Large intestine (tissue), 12 donors: ENCODE measurements around the gene GMIP. TPM values are rescaled to one million over a fixed set of nuclear protein-coding genes. Genes with fewer than 3 reads are reported as not detected.
"Not testable (repeated sequence)": the region's sequence is repeated elsewhere in the genome, so short reads cannot be mapped to it uniquely, and the experiment has no call there.

Experiments used
- DNase-seq, 2 donors: peaks; one replicate each; pipeline versions ENCODE4 v3.0.0 to v3.0.0-alpha.2; 2013
- H3K27ac ChIP-seq: one replicate; pipeline ENCODE4 v1.5.1; 2013; ENCODE audit warnings: low read length
- H3K27me3 ChIP-seq: 2 replicates; pipeline ENCODE4 v1.6.1; 2013; ENCODE audit warnings: low read length; ENCODE audit not compliant: control insufficient read depth, insufficient read depth
- H3K36me3 ChIP-seq: 2 replicates; pipeline ENCODE4 v1.6.1; 2013; ENCODE audit warnings: low read length; ENCODE audit not compliant: control insufficient read depth, insufficient read depth
- H3K4me1 ChIP-seq: one replicate; pipeline ENCODE4 v1.6.1; 2013; ENCODE audit warnings: low read length; ENCODE audit not compliant: control insufficient read depth, insufficient read depth
- H3K4me3 ChIP-seq: one replicate; pipeline ENCODE4 v1.5.1; 2013; ENCODE audit warnings: low read length
- H3K9me3 ChIP-seq: one replicate; pipeline ENCODE4 v1.6.1; 2013; ENCODE audit warnings: mild to moderate bottlenecking, low read depth, low read length, moderate library complexity; ENCODE audit not compliant: control insufficient read depth
- WGBS: methylation state at CpG from one replicate; pipeline ENCODE4 v1.1.5; 2013; ENCODE audit warnings: low lambda C conversion rate; ENCODE audit not compliant: insufficient coverage; 5-methylcytosine and 5-hydroxymethylcytosine counted together
- long read RNA-seq, 11 donors: transcript quantifications; one replicate each; lab custom pipeline, GENCODE V29; 2026
- polyA plus RNA-seq: library from polyadenylated mRNA; unstranded; fragments of 120-200 nt; gene quantifications from one replicate; pipeline ENCODE4 v1.2.1, GENCODE V29; 2013

GMIP gene
- 7.7 TPM for polyA plus RNA-seq
- long read RNA-seq, donor 1: 0 reads
- long read RNA-seq, donor 2: 0 reads
- long read RNA-seq, donor 3: 0 reads
- long read RNA-seq, donor 4: 0 reads
- long read RNA-seq, donor 5: 0 reads
- long read RNA-seq, donor 6: 0 reads
- long read RNA-seq, donor 7: 0 reads
- long read RNA-seq, donor 8, partial matches to known transcripts: 0 of 1 reads
- long read RNA-seq, donor 8, other reads (novel, unspliced or antisense): 0 of 1 reads
- long read RNA-seq, donor 9: 0 reads
- long read RNA-seq, donor 10: 0 reads
- long read RNA-seq, donor 11: 0 reads

- H3K4me1 ChIP-seq: no peaks in the 10 kb centered on the region
- H3K9me3 ChIP-seq: no peaks in the 10 kb centered on the region
- peaks cover 31% of the 10 kb centered on the region for H3K36me3 ChIP-seq
- peak; percentile 69 to 82 for DNase-seq
- H3K27ac ChIP-seq: peak within 1 kb of the TSS; percentile 67
- WGBS: no CpG with 5 or more reads among the region's 50 CpGs
- peak within 1 kb of the TSS; percentile 89 for H3K4me3 ChIP-seq
- no peaks in the 10 kb centered on the region for H3K27me3 ChIP-seq
These were observed at the start of gene GMIP for GRCh38 chr19:19643158-19644053. TSS of gene GMIP (minus strand) at chr19:19643657. CDS start at chr19:19643529, 128 bp downstream.

GRCh38 chr19:19691683-19692082, 48.2 kb upstream of the GMIP start:
- Histone ChIP-seq H3K36me3 (no peaks in the 10 kb centered on the region), H3K4me1 (no peaks in the 10 kb centered on the region), H3K4me3 (no peak overlapping the region), H3K27me3 (no peaks in the 10 kb centered on the region), H3K9me3 (peaks cover 8% of the 10 kb centered on the region), H3K27ac (no peak overlapping the region)
- no peak for DNase-seq
- WGBS: 100% methylated on average over 3 of the region's 10 CpGs

GRCh38 chr19:19689023-19689422, 45.6 kb upstream of the GMIP start:
- no CpG with 5 or more reads among the region's 10 CpGs for WGBS
- H3K27me3 ChIP-seq, H3K4me3 ChIP-seq, DNase-seq, H3K36me3 ChIP-seq, H3K27ac ChIP-seq, H3K4me1 ChIP-seq: not testable (repeated sequence)
- peaks cover 14% of the 10 kb centered on the region for H3K9me3 ChIP-seq

- no CpG with 5 or more reads among the region's 3 CpGs for WGBS
- H3K4me3 ChIP-seq: no peak overlapping the region
- no peaks in the 10 kb centered on the region for H3K36me3 ChIP-seq
- no peaks in the 10 kb centered on the region for H3K27me3 ChIP-seq
- no peak for DNase-seq
- no peaks in the 10 kb centered on the region for H3K4me1 ChIP-seq
- peaks cover 16% of the 10 kb centered on the region for H3K9me3 ChIP-seq
- no peak overlapping the region for H3K27ac ChIP-seq
These were observed 43.6 kb upstream of the GMIP start for GRCh38 chr19:19687090-19687489.

- 100% methylated on average over 2 of the region's 6 CpGs for WGBS
- H3K27ac ChIP-seq: no peak overlapping the region
- no peaks in the 10 kb centered on the region for H3K4me1 ChIP-seq
- peaks cover 17% of the 10 kb centered on the region for H3K9me3 ChIP-seq
- no peak for DNase-seq
- no peaks in the 10 kb centered on the region for H3K36me3 ChIP-seq
- H3K4me3 ChIP-seq: no peak overlapping the region
- no peaks in the 10 kb centered on the region for H3K27me3 ChIP-seq
These were observed 43.1 kb upstream of the GMIP start for GRCh38 chr19:19686580-19686979.

- not testable (repeated sequence) for H3K4me1 ChIP-seq, H3K4me3 ChIP-seq, DNase-seq, H3K27ac ChIP-seq, H3K27me3 ChIP-seq, H3K36me3 ChIP-seq
- WGBS: no CpG with 5 or more reads among the region's 15 CpGs
- peaks cover 19% of the 10 kb centered on the region for H3K9me3 ChIP-seq
These were observed 42.7 kb upstream of the GMIP start for GRCh38 chr19:19686119-19686518.

- Histone ChIP-seq H3K36me3 (peaks cover 34% of the 10 kb centered on the region), H3K27ac (no peak overlapping the region), H3K27me3 (no peaks in the 10 kb centered on the region), H3K9me3 (peaks cover 30% of the 10 kb centered on the region), H3K4me1 (no peaks in the 10 kb centered on the region), H3K4me3 (no peak overlapping the region)
- DNase-seq: no peak
- 96% methylated on average over 7 of the region's 20 CpGs for WGBS
These were observed 36.0 kb upstream of the GMIP start for GRCh38 chr19:19679176-19680073.

- Histone ChIP-seq H3K4me3 (no peak overlapping the region), H3K27me3 (no peaks in the 10 kb centered on the region), H3K9me3 (peaks cover 33% of the 10 kb centered on the region), H3K36me3 (peaks cover 41% of the 10 kb centered on the region), H3K27ac (no peak overlapping the region), H3K4me1 (no peaks in the 10 kb centered on the region)
- WGBS: 100% methylated on average over 1 of the region's 7 CpGs
- DNase-seq: no peak
These were observed 34.1 kb upstream of the GMIP start for GRCh38 chr19:19677579-19677978.

GRCh38 chr19:19674315-19674714, 30.9 kb upstream of the GMIP start:
- WGBS: no CpG with 5 or more reads among the region's 6 CpGs
- H3K27ac ChIP-seq: no peak overlapping the region
- peaks cover 36% of the 10 kb centered on the region for H3K36me3 ChIP-seq
- H3K9me3 ChIP-seq: peaks cover 20% of the 10 kb centered on the region
- peaks cover 4% of the 10 kb centered on the region for H3K4me1 ChIP-seq
- no peaks in the 10 kb centered on the region for H3K27me3 ChIP-seq
- H3K4me3 ChIP-seq: no peak overlapping the region
- DNase-seq: no peak

GRCh38 chr19:19672816-19673215, 29.4 kb upstream of the GMIP start:
- DNase-seq: no peak
- Histone ChIP-seq H3K4me1 (peaks cover 8% of the 10 kb centered on the region), H3K4me3 (no peak overlapping the region), H3K9me3 (peaks cover 13% of the 10 kb centered on the region), H3K27ac (no peak overlapping the region), H3K36me3 (peaks cover 24% of the 10 kb centered on the region), H3K27me3 (no peaks in the 10 kb centered on the region)
- WGBS: no CpG with 5 or more reads among the region's 3 CpGs
